H1 (cell line): ENCODE data around the gene REL. TPM values are rescaled to one million over a fixed set of nuclear protein-coding genes. Genes with fewer than 3 reads are reported as not detected.

Source experiments
- JUN ChIP-seq: IDR thresholded peaks from 2 replicates; pipeline ENCODE4 v1.6.1; 2011; ENCODE audit warnings: low read depth, mild to moderate bottlenecking, improper control_type of control experiment, low read length
- POU5F1 ChIP-seq: IDR thresholded peaks from 2 replicates; pipeline ENCODE4 v1.6.1; 2011; ENCODE audit warnings: low read depth, mild to moderate bottlenecking, low read length, moderate library complexity
- SIRT6 ChIP-seq: IDR thresholded peaks from one replicate; pipeline ENCODE4 v1.7.1; 2012; ENCODE audit warnings: low read length, inconsistent platforms
- polyA plus RNA-seq, 7 experiments: library from polyadenylated mRNA; depleted of rRNA in 3 of 7; stranded (reverse) in 5 of 7; unstranded in 2 of 7; fragments of >200 nt in 5 of 7; fragments of 200-250 nt in 2 of 7; gene quantifications; 1 replicate in 5 of 7; 2 replicates in 1 of 7; 4 replicates in 1 of 7; pipeline versions ENCODE4 v1.2.1 to v1.2.3, GENCODE V29; 2011 to 2013; ENCODE audit warnings: missing spikeins in 2 of 7, mixed read lengths in 2 of 7
- total RNA-seq: library from RNA; stranded (reverse); fragmentation: NEBNext Ultra II Directional; extraction: Animal tissue kit (Norgen Biotek cat#: 25700); gene quantifications from 2 replicates; pipeline ENCODE4 v1.2.1, GENCODE V29; 2021

Gene REL
- total and polyA plus RNA-seq, 2 of the 8 experiments (the other 6 are each of a cell fraction or from before 2014, with no cell fraction given) = 1.5 to 7.5 TPM

DNA sequence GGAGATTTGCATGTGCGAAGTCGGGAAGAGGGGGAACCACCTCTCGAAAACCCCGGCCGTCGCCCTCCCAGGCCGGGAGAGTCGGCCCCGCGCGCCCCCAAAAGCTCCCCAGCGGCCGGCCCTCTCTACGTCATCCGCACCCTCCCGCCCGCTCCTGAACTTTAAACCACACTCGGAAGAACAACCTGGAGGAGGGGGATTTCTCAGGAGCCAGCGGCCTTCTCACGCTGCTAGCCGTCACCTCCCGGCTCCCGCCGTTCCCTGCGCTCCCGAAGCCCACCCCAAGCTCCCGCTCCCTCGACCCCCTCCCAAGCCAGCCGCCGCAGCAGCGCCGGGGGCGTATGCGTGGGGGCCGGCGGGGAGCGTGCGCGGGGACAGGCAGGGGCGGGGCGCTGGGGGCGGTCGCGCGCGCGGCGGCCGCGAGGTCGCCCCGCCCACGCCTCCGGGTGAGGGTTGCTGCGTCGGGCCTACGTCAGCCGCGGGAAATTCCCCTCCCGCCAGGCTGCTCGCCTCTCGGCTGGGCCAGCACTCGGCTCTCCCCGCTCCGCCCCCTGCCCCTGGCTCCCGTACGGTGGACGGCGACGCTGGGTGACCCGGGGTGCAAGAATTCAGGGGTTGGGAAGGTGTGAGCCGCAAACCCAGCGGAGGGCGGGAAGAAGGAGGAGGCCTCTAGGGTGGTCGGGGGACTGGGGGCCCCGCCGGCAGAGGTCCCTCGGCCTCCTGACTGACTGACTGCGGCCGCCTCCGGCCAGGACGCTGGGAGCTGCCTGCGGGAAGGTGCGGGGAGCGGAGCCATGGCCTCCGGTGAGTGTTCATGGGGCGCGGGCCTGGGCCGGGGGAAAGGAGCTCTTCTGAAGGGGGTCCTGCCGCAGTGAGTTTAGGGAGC lies at the start of gene REL (continued):
- TF ChIP-seq POU5F1 = no peak
- TF ChIP-seq JUN = no peak
- no peak for TF ChIP-seq SIRT6
